SIG-M5 treated with dmso at 0.1 percent for 504 hours (cell line): Measurements from ENCODE around the gene MYH9.
"Not testable (repeated sequence)": the region's sequence is repeated elsewhere in the genome, so short reads cannot be mapped to it uniquely, and the experiment has no call there.

Experiments used
- DNase-seq: peaks from one replicate; lab custom pipeline; 2025; ENCODE audit not compliant: unreplicated experiment; lab: John Stamatoyannopoulos, UW

The MYH9 gene

DNA sequence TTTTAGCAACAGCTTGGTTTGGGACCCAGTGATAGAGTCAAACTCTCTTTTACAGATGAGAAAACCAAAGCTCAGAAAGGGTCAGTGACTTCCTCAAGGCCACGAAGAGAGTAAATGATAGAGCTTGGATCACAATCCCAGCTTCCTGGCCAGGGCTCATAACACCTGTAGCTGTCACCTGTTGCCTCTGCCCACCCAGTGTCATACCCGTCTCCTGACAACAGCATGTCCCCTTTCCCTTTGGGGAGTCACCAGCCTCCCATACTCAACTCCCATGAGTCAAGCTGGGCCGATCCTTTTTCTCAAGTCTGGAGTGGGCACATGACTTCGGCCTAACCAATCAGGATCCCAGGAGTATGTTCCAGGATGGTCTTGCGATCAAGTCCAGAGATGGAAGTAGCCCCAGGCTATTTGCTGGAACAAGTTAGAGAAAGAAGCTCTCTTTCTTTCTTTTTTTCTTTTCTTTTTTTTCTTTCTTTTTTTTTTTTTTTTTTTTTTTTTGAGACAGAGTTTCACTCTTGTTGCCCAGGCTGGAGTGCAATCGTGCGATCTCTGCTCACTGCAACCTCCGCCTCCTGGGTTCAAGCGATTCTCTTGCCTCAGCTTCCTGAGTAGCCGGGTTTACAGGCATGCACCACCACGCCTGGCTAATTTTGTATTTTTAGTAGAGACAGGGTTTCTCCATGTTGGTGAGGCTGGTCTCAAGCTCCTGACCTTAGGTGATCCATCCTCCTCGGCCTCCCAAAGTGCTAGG, 27.8 kb upstream of the MYH9 start:
- DNase-seq, result no peak

DNA sequence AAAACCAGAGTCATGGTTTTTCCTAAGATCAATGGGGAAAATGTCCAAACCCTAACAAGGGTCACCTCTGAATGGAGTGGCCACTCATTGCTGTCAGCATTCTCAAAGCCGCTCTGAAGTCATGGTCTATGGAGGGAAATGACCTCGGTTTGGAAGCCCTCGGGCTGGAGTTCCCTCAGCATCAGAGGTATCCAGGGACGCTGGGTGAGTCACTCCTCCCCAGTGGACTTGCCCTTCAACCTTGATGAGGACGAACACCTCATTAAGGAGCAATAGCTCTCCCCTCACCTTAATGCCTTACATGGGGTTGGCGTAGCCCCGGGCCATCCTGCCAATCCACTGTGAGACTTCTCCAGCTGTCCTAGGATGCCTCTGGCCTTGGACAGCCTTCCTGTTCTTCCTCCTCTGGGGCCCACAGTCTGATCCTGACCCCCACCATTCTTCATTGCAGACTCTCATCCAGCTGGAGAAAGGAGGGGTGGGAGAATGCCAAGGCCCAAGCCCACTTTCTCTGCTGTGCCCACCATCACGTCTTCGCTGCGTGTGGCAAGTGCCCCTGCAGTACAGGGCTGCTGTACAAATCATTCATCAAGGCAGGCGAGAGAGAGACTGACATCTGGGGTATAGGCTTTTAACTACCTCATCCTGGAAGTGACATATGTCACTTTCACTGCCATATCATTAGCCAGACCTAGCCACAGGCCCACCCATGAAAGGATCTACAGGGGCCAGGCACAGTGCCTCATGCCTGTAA, 25.4 kb upstream of the MYH9 start:
- DNase-seq, result no peak

DNA sequence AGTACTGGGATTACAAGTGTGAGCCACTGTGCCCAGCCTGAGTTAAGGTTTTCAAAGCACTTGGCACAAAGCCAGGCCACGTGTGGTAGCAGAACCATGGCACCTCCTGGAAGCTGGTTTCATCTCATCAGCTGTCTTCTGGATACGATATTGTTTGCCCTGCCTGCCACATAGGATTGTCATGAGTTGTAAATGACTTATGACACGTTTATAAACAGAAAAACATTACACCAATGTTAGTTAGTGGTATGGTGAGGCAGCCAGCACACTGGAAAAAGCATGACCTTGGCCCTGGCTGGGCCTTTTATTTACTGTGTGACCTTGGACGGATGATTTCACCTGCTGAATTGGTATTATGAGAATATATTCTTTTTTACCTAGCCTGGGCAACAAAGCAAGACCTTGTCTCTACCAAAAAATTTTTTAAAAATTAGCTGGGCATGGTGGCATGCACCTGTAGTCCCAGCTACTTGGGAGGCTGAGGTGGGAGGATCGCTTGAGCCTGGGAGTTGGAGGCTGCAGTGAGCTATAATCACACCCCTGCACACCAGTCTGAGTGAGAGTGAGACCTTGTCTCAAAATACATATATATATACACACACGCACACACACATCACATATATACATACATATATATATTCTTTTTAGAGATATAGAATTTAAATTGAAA, 24.0 kb upstream of the MYH9 start:
- no peak for DNase-seq

DNA sequence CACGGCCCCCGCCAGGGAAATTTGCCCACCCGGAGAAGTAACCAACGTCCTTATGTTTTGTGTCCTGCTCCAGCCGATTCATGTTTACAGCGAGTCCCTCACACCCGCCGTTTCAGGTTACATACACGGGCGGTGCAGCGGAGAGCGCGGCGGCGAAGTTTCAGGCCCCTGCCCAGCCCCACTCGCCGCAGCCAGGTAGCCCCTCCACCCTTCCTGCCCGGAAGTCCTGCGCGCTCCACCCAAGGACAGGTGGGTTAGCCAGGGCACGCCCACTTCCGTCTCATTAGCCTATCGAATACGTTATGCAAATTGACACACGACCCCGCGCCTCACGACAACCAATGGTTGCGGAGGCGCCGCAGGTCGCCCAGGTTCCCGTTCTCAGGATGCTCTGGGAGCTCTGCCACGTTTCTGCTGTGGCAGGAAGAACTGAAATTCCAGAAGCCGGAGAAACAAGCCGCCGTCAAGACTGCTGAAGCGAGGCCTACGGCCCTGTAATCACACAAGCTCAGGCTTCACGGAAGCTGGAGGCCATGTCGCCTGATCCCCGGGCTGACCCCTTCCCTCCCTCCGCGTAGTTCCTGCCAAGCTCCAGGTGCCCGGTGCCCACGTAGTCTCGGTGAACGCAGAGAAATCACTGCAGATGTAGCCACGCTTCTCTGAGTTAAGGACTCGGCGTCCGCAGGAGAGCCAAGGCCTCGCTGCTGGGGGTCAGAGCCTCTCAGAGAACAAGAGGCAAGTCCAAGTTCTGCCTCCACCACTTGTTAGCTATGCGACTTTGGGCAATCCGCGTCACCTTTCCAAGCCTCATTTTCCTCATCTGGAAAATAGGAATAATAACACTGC, 22.4 kb upstream of the MYH9 start:
- DNase-seq, result peak; percentile 52

DNA sequence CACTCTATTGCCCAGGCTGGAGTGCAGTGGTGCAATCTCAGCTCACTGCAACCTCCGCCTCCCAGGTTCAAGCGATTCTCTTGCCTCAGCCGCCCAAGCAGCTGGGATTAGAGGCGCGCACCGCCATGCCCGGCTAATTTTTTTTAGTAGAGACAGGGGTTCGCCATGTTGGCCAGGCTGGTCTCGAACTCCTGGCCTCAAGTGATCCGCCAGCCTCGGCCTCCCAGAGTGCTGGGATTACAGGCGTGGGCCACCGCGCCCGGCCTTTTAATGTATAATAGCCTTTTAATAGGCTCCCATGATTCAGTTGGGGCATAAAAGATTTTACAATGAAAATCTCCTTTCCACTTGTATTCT, 21.8 kb upstream of the MYH9 start:
- DNase-seq, result not testable (repeated sequence)

DNA sequence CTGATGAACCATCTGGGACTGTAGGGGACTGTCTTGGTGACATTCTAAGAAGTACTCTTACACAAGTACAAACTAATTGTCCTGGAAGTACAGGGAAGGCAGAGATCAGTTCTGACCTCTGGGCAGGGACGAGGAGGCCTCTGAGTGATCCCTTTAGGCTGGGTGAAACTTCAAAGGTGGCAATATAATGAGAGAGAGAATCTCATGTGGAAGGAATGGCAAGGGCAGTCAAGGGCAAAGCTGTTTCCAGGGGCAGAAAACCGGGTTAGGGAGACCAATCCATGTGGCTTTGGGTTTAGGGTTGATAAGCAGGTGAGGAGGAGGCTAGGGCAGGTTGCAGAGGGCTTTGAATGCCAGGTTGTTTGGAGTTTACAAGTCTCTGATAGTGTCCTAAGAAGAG, 21.3 kb upstream of the MYH9 start:
- no peak for DNase-seq

DNA sequence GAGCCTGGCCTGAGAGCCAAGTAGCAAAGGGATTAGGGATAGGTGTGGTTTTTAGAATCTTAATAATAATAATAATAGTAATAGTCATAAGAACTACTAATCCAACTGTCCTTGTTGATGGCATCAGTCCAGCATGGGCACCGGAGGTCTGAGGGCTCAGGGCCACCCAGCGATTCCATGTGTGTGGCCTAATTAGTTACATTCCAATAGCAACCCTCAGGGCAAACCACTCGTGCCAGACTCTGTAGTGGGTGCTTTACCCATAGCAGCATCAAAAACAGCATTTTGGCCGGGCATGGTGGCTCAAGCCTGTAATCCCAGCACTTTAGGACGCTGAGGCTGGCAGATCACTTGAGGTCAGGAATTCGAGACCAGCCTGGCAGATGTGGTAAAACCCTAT, 19.0 kb upstream of the MYH9 start:
- no peak for DNase-seq

DNA sequence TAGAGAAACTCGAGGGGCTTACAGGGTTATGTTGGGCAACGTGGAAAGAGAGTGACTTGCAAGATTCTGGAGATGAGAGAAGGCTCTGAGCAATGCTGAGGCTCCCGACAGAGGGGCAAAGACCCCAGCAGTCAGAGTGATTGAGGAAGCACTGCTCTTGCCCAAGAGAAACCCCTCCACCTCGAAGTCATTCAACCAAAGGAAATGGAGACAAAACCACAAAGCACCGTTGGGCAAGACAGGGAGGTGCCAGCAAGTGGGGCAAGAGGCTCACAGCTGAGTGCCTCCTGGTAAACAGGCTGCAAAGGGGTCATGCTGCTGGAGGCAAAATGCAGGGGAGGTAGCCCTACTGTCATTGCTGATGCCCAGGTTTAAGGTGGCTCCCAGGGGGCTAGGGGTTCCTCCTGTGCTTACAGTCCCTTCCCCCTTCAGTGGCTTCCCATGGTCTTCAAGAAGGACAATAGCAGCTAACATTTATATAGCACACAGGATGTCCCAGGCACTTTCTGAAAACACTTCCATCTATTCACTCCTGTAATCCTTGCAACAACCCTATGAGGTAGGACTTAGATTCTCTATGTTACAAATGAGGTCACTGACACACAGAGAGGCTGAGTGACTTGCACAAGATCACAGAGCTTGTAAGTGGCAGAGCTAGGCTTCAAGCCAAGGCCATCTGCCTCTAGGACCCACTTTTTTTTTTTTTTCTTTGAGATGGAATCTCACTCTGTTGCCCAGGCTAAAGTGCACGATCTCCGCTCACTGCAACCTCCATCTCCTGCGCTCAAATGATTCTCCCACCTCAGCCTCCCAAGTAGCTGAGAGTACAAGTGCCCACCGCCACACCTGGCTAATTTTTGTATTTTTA, 18.1 kb upstream of the MYH9 start:
- DNase-seq, result peak; percentile 100

DNA sequence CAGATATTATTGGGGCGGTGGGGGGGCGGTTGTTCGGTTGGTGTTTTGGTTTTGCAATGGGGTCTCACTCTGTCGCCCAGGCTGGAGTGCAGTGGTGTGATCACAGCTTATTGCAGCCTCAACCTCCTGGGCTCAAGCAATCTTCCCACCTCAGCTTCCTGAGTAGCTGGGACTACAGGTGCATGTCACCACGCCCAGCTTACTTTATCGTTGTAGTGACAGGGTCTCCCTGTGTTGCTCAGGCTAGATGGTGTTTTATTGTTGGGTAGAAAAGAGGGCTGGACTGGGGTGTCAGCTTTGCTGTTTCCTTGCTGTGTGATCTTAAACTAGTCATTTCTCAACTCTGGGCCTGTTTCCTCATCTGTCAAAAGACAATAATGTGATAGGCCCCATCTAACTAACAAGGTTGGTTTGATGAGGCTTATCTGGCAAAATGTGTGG, 17.5 kb upstream of the MYH9 start:
- peak; percentile 100 for DNase-seq

DNA sequence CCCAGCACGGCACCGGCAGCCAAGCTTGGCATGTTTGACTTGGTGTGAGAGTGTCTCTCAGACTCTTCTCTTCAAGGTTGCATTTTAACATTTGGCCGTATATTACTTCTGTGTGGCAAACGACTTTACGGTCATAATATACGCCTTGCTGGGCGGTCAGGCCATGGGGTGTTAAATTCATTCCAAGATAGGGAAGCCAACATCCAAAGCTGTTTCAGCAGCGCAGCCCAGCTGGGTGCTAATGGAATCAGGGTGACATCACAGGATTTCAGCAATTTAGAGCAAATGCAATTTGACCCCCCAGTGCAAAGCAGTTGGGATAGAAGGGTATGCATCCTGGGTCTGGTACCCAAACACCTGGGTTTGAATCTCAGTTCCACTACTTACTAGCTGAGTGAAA, 16.7 kb upstream of the MYH9 start:
- no peak for DNase-seq

DNA sequence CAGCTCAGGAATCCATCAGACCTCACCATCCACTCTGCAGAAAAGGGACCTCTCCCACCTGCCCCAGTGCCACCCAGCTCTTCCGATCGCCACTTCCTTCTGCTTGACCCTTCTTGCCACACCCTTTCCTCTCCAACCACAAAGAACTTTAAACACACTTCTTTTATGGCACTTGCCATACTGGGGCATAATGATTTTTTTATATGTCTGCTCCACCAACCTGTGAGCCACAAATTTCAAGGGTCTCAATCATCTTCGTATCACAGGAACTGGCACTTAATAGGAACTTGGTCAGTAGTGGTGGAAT, 11.7 kb upstream of the MYH9 start:
- DNase-seq, result no peak

DNA sequence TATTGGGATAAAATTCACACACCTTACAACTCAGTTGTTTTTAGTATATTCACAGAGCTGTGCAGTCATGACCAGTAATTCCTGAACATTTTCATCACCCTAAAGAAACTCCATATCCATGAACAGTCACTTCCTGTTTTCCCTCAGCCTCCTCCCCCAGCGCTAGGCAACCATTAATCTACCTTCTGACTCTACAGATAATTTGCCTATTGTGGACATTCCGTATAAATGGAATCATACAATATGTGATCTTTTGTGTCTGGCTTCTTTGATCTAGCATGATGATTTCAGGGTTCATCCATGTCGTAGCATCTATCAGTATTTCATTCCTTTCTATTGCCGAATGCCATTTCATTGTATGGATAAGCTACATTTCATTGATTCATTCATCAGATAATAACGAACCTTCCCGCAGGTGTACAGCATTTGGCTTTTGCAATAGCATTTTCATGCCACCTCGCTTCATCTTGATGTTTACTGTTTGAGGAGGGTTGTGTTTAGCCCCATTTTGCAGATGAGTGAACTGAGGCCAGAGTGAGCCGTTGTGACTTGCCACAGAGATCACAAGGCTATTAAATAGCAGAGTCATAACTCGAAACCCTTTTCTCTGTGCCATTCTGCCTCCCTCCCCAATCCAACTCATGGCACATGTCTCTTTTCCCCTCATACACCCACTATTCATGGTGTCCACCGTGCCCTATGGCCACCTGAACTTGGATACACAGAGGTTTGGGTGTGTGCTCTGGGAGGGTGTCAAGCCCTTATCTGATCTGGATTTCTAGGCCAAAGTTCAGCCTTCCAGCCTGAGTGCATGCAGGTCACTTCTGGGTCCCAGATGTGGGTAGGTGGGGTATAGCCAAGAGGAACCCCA, 11.1 kb upstream of the MYH9 start:
- DNase-seq, result no peak

DNA sequence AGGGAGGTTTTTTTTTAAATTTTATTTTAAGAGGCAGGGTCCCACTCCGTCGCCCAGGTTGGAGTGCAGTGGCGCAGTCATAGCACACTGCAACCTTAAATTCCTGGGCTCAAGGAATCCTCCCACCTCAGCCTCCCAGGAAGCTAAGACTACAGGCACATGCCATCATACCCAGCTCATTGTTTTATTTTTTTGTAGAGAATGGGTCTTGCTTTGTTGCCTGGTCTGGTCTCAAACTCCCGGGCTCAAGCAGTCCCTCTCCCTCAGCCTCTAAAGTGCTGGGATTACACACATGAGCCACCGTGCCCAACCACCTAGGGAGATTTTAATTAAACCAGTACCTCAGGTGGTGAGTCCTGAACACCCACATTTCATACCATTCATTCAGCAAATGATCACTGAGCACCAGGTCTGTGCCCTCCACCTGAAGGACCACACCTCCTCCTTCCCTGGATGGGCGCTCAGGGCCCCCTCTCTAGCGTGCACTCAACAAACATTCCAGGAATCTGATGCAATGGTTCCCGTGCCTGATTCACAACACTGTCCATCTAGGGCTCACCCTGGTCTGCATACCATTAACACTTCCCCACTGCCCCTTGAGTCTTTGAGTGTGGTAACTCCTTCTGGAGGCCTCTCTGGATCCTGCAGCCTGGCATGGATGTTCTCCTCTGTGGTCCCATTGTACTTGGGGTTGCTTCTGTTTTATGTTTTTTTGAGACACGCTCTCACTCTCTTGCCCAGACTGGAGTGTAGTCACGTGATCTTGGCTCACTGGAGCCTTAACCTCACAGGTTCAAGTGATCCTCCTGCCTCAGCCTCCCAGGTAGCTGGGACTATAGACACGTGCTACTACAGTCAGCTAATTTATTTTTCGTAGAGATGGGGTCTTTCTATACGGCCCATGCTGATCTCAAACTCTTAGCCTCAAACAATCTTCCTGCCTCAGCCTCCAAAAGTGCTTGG, 9.6 kb upstream of the MYH9 start:
- no peak for DNase-seq

DNA sequence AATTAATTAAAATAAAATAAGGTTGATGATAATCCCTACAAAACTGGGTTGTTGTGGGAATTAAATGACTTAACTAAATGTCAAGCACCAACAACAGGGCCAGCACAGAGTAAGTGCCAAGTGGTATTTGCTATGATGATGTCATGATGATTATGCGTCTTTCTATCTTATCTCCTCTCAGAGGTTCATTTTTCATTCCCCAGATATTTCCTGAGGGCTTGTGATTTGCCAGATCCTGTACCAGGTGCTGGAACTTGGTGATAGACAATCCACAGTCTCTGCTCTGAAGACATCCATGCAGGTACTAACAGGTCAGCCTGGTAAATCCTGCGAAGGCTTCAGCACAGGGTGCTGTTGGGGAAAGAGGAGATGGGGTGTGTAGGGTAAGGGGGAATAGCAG, 8.1 kb upstream of the MYH9 start:
- DNase-seq, result no peak

DNA sequence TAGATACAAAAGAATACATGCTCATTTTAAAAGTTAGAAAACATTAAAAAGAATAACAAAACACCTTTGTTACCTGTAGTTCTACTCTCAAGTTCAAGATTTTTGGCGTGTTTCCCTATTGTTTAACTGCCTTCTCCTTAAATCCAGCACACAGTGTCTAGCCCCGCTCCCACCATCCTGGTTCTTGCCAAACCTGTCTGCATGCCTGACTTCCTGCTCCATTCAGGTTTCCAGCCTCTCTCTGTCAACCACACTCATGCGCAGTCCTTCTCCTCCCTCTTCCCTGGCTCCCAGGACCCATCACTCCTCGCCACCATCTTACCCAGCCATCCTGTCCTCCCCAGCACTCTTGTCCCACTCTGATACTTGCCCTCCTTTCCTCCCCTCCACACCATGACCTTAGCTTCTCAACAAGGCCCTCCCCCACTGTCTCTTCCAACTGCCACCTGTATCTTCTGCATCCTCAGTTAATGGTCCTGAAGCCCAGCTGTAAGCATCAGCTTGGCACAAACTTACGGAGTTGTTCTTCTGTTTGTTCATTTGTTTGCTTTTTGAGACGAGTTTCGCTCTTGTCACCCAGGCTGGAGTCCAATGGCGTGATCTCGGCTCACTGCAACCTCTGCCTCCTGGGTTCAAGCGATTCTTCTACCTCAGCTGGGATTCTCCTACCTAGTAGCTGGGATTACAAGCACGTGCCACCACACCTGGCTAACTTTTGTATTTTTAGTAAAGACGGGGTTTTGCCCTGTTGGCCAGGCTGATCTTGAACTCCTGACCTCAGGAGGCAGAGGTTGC, 7.5 kb upstream of the MYH9 start:
- DNase-seq, result no peak

DNA sequence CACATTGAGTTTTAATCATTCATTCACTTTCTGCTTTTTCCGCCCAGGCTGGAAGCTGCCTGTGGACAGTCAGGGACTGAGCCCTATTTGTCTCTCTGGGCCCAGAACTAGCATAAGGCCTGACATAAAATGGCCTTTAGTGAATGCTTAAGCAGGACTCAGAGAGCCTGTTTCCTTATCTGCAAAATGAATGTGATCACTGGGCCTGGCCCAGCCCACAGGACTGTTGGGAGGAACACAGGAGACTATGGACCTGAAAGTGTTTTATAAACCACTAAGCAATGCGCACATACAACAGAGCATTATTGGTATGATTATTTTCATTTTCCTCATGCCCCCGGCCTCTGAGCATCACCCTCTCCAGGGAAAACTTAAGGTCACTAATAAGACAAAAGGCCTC, 3.9 kb upstream of the MYH9 start:
- no peak for DNase-seq

DNA sequence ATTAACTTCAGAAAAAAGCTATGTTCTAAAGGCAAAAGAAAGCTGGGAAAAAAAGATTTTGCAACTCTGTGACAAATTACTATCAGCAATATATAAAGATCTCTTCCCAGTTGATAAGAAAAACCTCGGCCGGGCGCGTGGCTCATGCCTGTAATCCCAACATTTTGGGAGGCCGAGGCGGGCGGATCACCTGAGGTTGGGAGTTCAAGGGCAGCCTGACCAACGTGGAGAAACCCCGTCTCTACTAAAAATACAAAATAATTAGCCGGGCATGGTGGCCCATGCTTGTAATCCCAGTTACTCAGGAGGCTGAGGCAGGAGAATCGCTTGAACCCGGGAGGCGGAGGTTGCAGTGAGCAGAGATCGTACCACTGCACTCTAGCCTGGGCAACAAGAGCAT, 1.4 kb upstream of the MYH9 start:
- not testable (repeated sequence) for DNase-seq

DNA sequence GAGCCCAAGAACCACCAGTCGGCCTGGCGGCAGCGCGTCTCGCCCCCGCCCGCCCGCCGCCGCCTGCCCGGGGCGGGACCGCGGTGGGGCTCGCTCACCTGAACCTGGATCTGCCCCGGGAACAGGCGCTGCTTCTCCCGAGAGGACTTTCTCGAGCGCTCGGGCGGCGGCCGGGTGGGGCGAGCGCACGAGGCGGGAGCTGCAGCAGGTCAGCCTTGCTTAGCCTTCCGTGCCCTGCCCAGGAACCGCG, 133 bp downstream of the MYH9 start:
- DNase-seq, result no peak
